Body of pancreas (tissue), 4 donors: ENCODE data around the gene ATXN1. TPM values are rescaled to one million over a fixed set of nuclear protein-coding genes. Genes with fewer than 3 reads are reported as not detected.
"Not testable (repeated sequence)": the region's sequence is repeated elsewhere in the genome, so short reads cannot be mapped to it uniquely, and the experiment has no call there.

Experiments
- ATAC-seq: fragments of 150-250 bp; one replicate; pipeline ENCODE4 v1.9.1; 2016
- DNase-seq, 4 donors: peaks; one replicate each; pipeline ENCODE4 v3.0.0-alpha.2; 2019
- H3K27ac ChIP-seq, 4 donors: fragments of 200-600 bp; sonication (generic); 1 replicate in 3 of 4; 2 replicates in 1 of 4; pipeline versions ENCODE4 v1.5.1 to v1.6.1; 2016 to 2019; ENCODE audit warnings: mild to moderate bottlenecking in 1 of 4, mixed read lengths in 1 of 4, moderate library complexity in 1 of 4
- H3K27me3 ChIP-seq, 2 donors: fragments of 200-600 bp; sonication (generic); one replicate each; pipeline ENCODE4 v1.6.0; 2016; ENCODE audit warnings: mild to moderate bottlenecking in 1 of 2
- H3K36me3 ChIP-seq, 2 donors: fragments of 200-600 bp; sonication (generic); replicated peaks in 1 of 2; 2 replicates each; pipeline ENCODE4 v1.5.1; 2016; ENCODE audit warnings: low read depth in 2 of 2; ENCODE audit not compliant: insufficient read depth in 1 of 2
- H3K4me1 ChIP-seq: fragments of 200-600 bp; sonication (generic); one replicate; pipeline ENCODE4 v1.6.0; 2016
- H3K4me3 ChIP-seq, 2 donors: fragments of 200-600 bp; sonication (generic); 1 replicate in 1 of 2; 2 replicates in 1 of 2; pipeline ENCODE4 v1.5.1; 2016 to 2019
- H3K9me3 ChIP-seq, 3 donors: fragments of 200-600 bp; sonication (generic); 1 replicate in 2 of 3; 2 replicates in 1 of 3; pipeline ENCODE4 v1.5.1; 2016
- POLR2A ChIP-seq, 3 donors: fragments of 450-650 bp; IDR thresholded peaks; one replicate each; pipeline ENCODE4 v1.6.1; 2016; ENCODE audit warnings: antibody characterized with exemption in 3 of 3, mild to moderate bottlenecking in 2 of 3
- WGBS, 2 donors: methylation state at CpG; one replicate each; pipeline ENCODE4 v1.1.5; 2017; 5-methylcytosine and 5-hydroxymethylcytosine counted together
- intact Hi-C: fragments of 100-400 bp; cut with DNase I; formaldehyde crosslinking; loops from one replicate; pipeline ENCODE4 v1.15.1; 2023
- total RNA-seq, 2 donors: library from RNA; depleted of rRNA; stranded (reverse); fragments of >200 nt; gene quantifications; one replicate each; pipeline ENCODE4 v1.1.0, GENCODE V29; 2016
- TF ChIP-seq, protein P1 (sequence below), 7 experiments: fragments of 450-650 bp in 4 of 7; fragments of 200-600 bp in 3 of 7; sonication (generic) in 3 of 7; IDR thresholded peaks; one replicate each; pipeline ENCODE4 v1.5.1; 2016 to 2019; ENCODE audit warnings: antibody characterized with exemption in 7 of 7

ATXN1 gene
- total RNA-seq, 2 donors from 2014 or later, result 24.6 to 24.7 TPM

DNA sequence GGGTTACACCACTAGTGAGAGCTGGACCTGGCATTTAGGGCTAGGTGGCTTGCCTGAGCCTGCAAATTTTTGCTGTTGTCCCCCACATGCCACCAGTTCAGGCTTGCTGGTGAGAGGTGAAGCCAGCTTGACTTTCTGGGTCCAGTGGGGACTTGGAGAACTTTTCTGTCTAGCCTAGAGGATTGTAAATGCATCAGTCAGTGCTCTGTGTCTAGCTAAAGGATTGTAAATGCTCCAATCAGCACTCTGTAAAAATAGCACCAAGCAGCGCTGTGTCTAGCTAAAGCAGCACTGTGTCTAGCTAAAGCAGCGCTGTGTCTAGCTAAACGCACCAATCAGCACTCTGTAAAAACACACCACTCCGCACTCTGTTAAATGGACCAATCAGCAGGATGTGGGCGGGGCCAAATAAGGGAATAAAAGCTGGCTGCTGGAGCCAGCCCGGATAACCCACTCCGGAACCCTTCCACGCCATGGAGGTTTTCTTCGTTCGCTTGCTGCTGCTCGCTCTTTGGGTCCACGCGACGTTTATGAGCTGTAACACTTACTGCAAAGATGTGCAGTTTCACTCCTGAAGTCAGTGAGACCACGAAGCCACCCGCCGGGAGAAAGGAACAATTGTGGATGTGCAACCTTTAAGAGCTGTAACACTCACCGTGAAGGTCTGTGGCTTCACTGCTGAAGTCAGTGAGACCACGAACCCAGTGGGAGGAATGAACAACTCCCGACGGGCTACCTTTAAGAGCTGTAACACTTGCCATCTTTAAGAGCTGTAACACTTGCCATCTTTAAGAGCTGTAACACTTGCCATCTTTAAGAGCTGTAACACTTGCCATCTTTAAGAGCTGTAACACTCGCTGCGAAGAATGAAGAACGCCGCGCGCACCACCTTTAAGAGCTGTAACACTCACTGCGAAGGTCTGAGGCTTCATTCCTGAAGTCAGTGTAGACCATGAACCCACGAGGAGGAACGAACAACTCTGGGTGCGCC, 495.6 kb downstream of the ATXN1 start:
- Histone ChIP-seq H3K27me3 (no peaks in the 10 kb centered on the region), H3K36me3 (no peaks in the 10 kb centered on the region), H3K4me1 (no peaks in the 10 kb centered on the region), H3K27ac (no peak overlapping the region), H3K4me3 (no peak overlapping the region), H3K9me3 (no peaks in the 10 kb centered on the region)
- intact Hi-C loops, result no loop called here
- no peak for TF ChIP-seq POLR2A (IDR thresholded peaks at IDR 0.05)
- TF ChIP-seq, protein P1, sequence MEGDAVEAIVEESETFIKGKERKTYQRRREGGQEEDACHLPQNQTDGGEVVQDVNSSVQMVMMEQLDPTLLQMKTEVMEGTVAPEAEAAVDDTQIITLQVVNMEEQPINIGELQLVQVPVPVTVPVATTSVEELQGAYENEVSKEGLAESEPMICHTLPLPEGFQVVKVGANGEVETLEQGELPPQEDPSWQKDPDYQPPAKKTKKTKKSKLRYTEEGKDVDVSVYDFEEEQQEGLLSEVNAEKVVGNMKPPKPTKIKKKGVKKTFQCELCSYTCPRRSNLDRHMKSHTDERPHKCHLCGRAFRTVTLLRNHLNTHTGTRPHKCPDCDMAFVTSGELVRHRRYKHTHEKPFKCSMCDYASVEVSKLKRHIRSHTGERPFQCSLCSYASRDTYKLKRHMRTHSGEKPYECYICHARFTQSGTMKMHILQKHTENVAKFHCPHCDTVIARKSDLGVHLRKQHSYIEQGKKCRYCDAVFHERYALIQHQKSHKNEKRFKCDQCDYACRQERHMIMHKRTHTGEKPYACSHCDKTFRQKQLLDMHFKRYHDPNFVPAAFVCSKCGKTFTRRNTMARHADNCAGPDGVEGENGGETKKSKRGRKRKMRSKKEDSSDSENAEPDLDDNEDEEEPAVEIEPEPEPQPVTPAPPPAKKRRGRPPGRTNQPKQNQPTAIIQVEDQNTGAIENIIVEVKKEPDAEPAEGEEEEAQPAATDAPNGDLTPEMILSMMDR (IDR thresholded peaks at IDR 0.05), result no peak
- ATAC-seq, result no peak
- no peak for DNase-seq
- 93 to 95% methylated on average over 31 of the region's 31 CpGs for WGBS, 2 donors

DNA sequence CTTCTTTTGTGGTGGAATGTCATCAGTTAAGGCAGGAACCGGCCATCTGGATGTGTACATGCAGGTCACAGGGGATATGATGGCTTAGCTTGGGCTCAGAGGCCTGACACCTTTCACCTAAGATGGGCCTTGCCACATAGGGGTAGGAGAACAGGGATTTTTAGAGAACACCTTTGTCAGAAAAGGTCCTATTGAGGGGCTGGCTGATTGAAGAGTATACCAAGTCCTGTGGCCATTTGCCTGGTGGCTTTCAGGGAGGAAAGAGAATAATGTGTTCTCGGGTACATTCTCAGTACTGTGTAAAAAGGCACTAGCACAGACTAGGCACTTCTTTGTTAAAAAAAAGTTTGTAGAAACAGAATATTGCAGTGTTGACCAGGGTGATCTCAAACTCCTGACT, 496.5 kb downstream of the ATXN1 start:
- H3K27ac ChIP-seq, result no peak overlapping the region
- H3K4me3 ChIP-seq, result no peak overlapping the region
- 93 to 100% methylated on average over 1 to 2 of the region's 2 CpGs for WGBS, 2 donors
- DNase-seq, result no peak
- intact Hi-C loops, result no loop called here
- no peak for TF ChIP-seq POLR2A (IDR thresholded peaks at IDR 0.05)
- TF ChIP-seq, protein P1 (IDR thresholded peaks at IDR 0.05), result no peak
- H3K4me1 ChIP-seq, result no peaks in the 10 kb centered on the region
- H3K27me3 ChIP-seq, result no peaks in the 10 kb centered on the region
- H3K9me3 ChIP-seq, result no peaks in the 10 kb centered on the region
- ATAC-seq, result no peak
- H3K36me3 ChIP-seq, result no peaks in the 10 kb centered on the region

DNA sequence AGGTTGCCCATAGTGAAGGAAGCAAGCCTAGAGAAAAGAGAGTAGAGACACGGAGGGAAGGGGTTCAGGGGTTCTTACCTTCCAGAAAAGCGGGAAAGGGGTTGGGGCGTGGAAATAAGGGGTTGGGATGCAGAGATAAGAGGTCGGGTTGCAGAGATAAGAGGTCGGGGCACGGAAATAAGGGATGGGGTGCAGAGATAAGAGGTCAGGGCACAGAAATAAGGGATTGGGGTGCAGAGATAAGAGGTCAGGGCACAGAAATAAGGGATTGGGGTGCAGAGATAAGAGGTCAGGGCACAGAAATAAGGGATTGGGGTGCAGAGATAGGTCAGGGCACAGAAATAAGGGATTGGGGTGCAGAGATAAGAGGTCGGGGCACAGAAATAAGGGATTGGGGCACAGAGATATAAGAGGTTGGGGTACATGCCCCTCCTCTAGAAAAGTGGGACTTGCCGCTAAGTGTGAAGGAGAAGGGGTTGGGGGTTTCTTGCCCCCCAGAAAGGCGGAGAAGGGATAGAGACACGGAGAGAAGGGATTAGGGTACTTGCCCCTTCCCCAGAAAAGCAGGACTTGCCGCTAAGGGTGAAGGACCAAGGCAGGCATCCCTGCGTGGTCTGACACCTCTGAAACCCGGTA, 497.7 kb downstream of the ATXN1 start:
- H3K27ac ChIP-seq, DNase-seq, H3K4me1 ChIP-seq, H3K36me3 ChIP-seq, H3K4me3 ChIP-seq, intact Hi-C loops, H3K27me3 ChIP-seq, ATAC-seq, H3K9me3 ChIP-seq: not testable (repeated sequence)
- WGBS, 2 donors, result 77 to 80% methylated on average over 12 to 13 of the region's 13 CpGs

DNA sequence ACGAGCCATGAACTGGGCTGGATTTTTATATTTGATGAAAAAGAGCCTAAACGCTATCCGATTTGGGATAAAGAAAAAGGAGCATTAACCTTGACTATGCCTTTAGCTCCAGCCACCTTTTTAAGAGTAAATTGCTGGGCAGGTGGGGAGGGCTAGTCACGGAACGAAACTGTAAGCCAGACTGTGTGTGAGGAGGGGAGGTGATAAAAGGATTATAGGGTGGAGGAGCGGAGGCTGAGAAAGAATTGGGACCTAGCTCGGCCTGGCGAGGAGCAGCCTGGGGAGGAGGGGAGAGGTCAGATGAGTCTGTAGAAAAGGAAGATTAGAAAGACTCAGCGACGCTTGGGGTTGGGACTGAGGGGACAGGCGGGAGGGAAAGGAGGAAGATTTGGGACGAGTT, 498.5 kb downstream of the ATXN1 start:
- WGBS, 2 donors, result 87% methylated on average over 11 to 12 of the region's 12 CpGs
- DNase-seq, H3K27me3 ChIP-seq, H3K9me3 ChIP-seq, intact Hi-C loops, H3K36me3 ChIP-seq, H3K4me3 ChIP-seq, H3K4me1 ChIP-seq, H3K27ac ChIP-seq, ATAC-seq: not testable (repeated sequence)

DNA sequence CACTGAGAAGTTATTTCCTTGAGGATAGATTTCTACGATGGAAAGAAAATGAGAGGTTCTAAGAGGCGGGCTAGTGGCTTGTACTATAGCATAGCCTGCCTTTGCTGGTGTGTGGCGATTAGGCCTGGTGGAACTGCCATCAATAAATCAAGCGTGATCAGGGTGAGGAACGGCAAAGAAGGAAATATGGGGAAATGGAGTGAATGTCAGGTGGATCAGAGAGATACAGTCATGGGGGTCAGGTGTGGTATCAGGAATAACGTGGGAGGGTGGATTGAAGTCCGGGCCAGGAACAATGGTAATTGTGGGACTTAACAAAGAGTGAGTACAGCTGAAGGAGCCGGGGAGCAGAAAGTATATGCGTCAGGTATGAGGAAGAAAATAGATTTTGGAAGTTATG, 500.7 kb downstream of the ATXN1 start:
- H3K36me3 ChIP-seq, DNase-seq, ATAC-seq, intact Hi-C loops, H3K27ac ChIP-seq, H3K9me3 ChIP-seq, H3K4me3 ChIP-seq, H3K4me1 ChIP-seq, H3K27me3 ChIP-seq: not testable (repeated sequence)
- 84 to 89% methylated on average over 9 of the region's 9 CpGs for WGBS, 2 donors

DNA sequence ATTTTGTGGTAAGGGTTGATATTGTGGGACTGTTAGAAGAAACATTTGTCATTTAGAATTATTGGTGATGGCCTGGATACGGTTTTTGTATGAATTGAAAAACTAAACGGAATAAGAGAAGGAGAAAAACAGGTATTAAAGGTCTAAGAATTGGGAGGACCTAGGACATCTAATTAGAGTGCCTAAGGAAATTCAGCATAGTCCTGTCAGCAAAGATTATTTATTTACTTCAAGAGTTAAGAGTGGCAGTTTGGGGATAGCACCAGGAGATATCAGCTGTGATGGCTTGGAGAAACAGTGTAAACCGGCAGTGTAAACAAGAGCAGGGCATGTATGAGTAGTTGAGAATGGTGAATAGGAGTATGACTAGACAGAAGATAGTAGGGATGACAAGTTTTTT, 501.7 kb downstream of the ATXN1 start:
- 87 to 96% methylated on average over 2 of the region's 3 CpGs for WGBS, 2 donors
- intact Hi-C loops, H3K9me3 ChIP-seq, DNase-seq, ATAC-seq, H3K4me1 ChIP-seq, H3K4me3 ChIP-seq, H3K27ac ChIP-seq, H3K36me3 ChIP-seq, H3K27me3 ChIP-seq: not testable (repeated sequence)
